ENCODE measurements around the gene ZNF200. TPM values are rescaled to one million over a fixed set of nuclear protein-coding genes. Genes with fewer than 3 reads are reported as not detected.

The ZNF200 gene, protein sequence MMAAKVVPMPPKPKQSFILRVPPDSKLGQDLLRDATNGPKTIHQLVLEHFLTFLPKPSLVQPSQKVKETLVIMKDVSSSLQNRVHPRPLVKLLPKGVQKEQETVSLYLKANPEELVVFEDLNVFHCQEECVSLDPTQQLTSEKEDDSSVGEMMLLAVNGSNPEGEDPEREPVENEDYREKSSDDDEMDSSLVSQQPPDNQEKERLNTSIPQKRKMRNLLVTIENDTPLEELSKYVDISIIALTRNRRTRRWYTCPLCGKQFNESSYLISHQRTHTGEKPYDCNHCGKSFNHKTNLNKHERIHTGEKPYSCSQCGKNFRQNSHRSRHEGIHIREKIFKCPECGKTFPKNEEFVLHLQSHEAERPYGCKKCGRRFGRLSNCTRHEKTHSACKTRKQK
- total RNA-seq: 10 to 100 TPM in 1 of 4 donors, 1 to 10 TPM in 3; 4.9 to 13.0 (median 7.4) TPM

DNA sequence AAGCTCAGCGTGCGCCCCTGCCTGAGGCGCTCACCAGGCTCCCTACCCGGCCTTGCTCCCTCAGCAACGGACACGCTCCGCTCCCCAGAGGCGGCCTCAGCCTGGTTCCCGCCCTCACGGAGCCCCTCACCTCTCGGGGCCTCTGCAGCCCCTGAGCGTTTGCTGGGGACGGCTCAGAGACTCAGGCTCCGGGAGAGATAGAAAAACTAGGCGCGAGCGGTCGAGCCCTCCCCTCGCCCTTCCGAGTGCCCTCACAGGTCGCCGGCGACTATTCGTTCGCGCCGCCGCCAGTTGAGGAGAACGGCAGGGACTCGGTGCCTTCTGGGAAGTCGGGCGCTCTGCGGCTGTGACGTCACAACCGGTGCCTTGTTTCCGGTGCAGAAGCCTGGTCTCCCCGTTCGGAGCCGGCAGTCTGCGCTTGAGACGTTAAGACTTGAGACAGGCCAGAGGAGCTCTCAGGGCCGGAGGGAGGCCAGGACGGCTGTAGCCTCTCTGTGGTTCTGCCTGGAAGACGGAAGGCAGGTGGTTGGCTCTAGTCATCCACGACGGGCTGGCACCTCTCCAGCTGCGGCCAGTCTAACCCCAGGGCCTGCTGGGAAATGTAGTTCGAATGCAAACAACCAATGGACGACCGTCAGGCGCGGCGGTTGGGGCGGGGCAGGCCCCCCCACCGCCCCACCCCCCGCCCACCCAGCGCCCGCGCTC is at the start of gene ZNF200:
TSS of gene ZNF200 (minus strand) at position 302 of the 705 bp plus-strand sequence. CDS start 1,403 bp downstream, outside the sequence.
- H3K9me3 ChIP-seq: peaks cover 0 to 2% of the 10 kb centered on the region in 2 donors
- H3K36me3 ChIP-seq: peaks cover 0 to 30% (median 15%) of the 10 kb centered on the region in 4 donors
- peaks cover 5 to 17% (median 10%) of the 10 kb centered on the region in 4 donors for H3K4me1 ChIP-seq
- 1% methylated on average over 36 of the region's 59 CpGs; no CpG with 5 or more reads in 1 of the 2 donors for WGBS, 2 donors (ENCODE audit: low coverage in 1 of 2)
- H3K4me3 ChIP-seq: peak within 1 kb of the TSS; percentile 56 to 93 (median 83)
- in situ Hi-C loops (cut with MboI; ENCODE audit: low pct_ligation_motif_present in 1 of 4, low pct_unique_long_range_greater_than_20kb in 1 of 4, low sequenced_read_pairs in 3 of 4) (no loop called here), intact Hi-C loops (cut with DNase I; ENCODE audit: low total_unique reads) (no loop called here)
- H3K27me3 ChIP-seq: no peaks in the 10 kb centered on the region
- H3K27ac ChIP-seq: peak within 1 kb of the TSS; percentile 92 to 96 (median 96)
- peak; percentile 77 for TF ChIP-seq POLR2A (IDR thresholded peaks at IDR 0.05)
- no peak for TF ChIP-seq EP300 (IDR thresholded peaks at IDR 0.05; ENCODE audit: low read depth)
- TF ChIP-seq POLR2AphosphoS5 (IDR thresholded peaks at IDR 0.05): peak; percentile 76 to 88 (median 85)
- TF ChIP-seq, protein P1, sequence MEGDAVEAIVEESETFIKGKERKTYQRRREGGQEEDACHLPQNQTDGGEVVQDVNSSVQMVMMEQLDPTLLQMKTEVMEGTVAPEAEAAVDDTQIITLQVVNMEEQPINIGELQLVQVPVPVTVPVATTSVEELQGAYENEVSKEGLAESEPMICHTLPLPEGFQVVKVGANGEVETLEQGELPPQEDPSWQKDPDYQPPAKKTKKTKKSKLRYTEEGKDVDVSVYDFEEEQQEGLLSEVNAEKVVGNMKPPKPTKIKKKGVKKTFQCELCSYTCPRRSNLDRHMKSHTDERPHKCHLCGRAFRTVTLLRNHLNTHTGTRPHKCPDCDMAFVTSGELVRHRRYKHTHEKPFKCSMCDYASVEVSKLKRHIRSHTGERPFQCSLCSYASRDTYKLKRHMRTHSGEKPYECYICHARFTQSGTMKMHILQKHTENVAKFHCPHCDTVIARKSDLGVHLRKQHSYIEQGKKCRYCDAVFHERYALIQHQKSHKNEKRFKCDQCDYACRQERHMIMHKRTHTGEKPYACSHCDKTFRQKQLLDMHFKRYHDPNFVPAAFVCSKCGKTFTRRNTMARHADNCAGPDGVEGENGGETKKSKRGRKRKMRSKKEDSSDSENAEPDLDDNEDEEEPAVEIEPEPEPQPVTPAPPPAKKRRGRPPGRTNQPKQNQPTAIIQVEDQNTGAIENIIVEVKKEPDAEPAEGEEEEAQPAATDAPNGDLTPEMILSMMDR (IDR thresholded peaks at IDR 0.05): peak in 1 of 5 experiments; percentile 23
- peak; percentile 97 for DNase-seq

DNA sequence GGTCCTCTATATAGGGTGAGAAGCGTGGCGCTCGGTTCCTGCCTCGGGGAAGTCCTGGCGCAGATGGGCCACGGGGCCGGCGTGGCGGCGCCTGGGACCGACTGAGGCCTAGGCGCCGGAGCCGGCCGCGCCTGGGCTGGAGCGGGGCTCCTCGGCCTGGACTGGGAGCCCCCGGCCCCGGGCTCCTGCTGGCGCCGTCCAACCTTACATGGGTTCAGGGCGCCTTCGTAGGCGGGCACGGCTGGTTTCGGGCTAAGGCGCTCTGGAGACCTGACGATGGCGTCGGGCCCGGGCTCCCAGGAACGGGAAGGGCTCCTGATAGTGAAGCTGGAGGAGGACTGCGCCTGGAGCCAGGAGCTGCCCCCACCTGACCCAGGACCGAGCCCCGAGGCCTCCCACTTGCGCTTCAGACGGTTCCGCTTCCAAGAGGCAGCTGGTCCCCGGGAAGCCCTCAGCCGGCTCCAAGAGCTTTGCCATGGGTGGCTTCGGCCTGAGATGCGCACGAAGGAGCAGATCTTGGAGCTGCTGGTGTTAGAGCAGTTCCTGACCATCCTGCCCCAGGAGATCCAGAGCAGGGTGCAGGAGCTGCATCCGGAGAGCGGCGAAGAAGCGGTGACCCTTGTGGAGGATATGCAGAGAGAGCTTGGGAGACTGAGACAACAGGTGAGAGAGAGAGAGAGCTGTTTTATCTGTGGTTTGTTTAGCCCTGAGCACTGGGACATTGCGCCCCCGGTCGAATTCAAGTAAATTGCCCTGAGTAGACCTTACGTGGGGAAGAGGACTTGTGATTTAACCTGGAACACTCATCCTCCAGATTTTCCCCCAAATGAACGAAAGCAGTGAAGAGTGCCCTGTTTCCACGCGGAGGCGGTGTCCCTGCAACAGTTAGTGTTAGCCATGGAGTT is 48.8 kb upstream of the ZNF200 start:
- Histone ChIP-seq H3K9me3 (peaks cover under 1 to 21% of the 10 kb centered on the region in 2 donors), H3K4me3 (peak overlapping the region; percentile 79 to 99 (median 92)), H3K27ac (peak overlapping the region; percentile 98 to 100 (median 100)), H3K27me3 (peaks cover 4% of the 10 kb centered on the region), H3K36me3 (peaks cover 0 to 33% (median 6%) of the 10 kb centered on the region in 4 donors), H3K4me1 (peaks cover 5 to 28% (median 25%) of the 10 kb centered on the region in 4 donors)
- TF ChIP-seq POLR2A (IDR thresholded peaks at IDR 0.05): no peak
- TF ChIP-seq, protein P1 (IDR thresholded peaks at IDR 0.05): no peak
- no peak for TF ChIP-seq EP300 (IDR thresholded peaks at IDR 0.05; ENCODE audit: low read depth)
- no peak for TF ChIP-seq POLR2AphosphoS5 (IDR thresholded peaks at IDR 0.05)
- intact Hi-C loops (cut with DNase I; ENCODE audit: low total_unique reads): no loop called here
- DNase-seq: no peak
- in situ Hi-C loops (cut with MboI; ENCODE audit: low pct_ligation_motif_present in 1 of 4, low pct_unique_long_range_greater_than_20kb in 1 of 4, low sequenced_read_pairs in 3 of 4): no loop called here
- 18 to 33% methylated on average over 3 to 38 of the region's 56 CpGs for WGBS, 2 donors (ENCODE audit: low coverage in 1 of 2)

DNA sequence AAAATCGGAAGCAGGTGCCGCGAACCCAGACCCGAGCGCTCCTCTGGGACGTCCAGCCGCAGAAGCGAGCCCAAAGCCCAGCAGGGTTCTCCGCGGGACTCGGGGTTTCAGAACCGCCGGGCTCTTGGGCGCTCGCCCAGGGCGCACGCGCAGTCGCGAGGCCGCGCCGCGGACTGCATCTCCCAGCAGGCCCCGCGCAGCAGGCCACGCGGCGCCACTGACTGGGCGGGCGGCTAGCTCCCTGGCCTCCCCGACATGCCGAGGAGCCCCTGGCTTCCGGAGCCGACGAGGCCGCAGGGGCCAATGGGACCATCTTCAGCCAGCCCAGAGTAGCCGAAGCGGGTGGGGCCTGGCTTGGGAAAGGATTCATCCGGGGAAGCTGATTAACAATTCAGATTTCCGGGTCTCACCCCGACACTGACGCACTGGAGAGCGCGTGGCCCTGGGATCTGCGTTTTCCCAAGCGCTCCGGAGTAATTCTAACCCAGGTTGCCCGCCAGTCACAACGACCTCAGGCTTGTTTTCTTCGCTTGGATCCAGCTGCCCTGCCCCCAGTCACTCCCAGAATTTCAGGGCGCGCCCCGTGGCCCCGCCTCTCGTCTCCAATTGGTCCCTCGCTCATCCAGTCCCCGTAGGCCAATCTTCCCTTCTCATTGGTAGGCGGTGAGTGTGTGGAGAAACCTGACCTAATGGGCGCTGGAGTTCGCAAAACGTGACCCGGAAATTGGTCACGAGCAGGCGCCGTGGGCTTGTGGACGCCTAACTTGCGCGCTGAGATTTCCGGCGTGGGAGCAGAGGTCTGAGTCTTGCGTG is 48.0 kb upstream of the ZNF200 start, which contains the start of gene ZNF263:
TSS of gene ZNF263 (plus strand) at position 762 of the 813 bp plus-strand sequence. CDS start 328 bp downstream, outside the sequence.
- H3K27ac ChIP-seq: peak within 1 kb of the TSS; percentile 98 to 100 (median 100)
- WGBS, 2 donors (ENCODE audit: low coverage in 1 of 2): 0% methylated on average over 40 of the region's 72 CpGs; no CpG with 5 or more reads in 1 of the 2 donors
- in situ Hi-C loops (cut with MboI; ENCODE audit: low pct_ligation_motif_present in 1 of 4, low pct_unique_long_range_greater_than_20kb in 1 of 4, low sequenced_read_pairs in 3 of 4): no loop called here
- intact Hi-C loops (cut with DNase I; ENCODE audit: low total_unique reads): no loop called here
- peaks cover 4% of the 10 kb centered on the region for H3K27me3 ChIP-seq
- H3K9me3 ChIP-seq: peaks cover 0 to 12% of the 10 kb centered on the region in 2 donors
- peak; percentile 97 for DNase-seq
- peaks cover 0 to 24% (median 2%) of the 10 kb centered on the region in 4 donors for H3K36me3 ChIP-seq
- H3K4me1 ChIP-seq: peaks cover 5 to 28% (median 25%) of the 10 kb centered on the region in 4 donors
- TF ChIP-seq, protein P1 (IDR thresholded peaks at IDR 0.05): peak in 1 of 5 experiments; percentile 32
- TF ChIP-seq POLR2A (IDR thresholded peaks at IDR 0.05): peak; percentile 77
- peak; percentile 68 to 86 (median 78) for TF ChIP-seq POLR2AphosphoS5 (IDR thresholded peaks at IDR 0.05)
- no peak for TF ChIP-seq EP300 (IDR thresholded peaks at IDR 0.05; ENCODE audit: low read depth)
- peak within 1 kb of the TSS; percentile 79 to 99 (median 92) for H3K4me3 ChIP-seq
